Measurements from ENCODE around the gene CFAP97D2. TPM values are rescaled to one million over a fixed set of nuclear protein-coding genes. Genes with fewer than 3 reads are reported as not detected.

Gene CFAP97D2
- total RNA-seq, 1 donor from 2014 or later = not detected

GRCh38 chr13:114134944-114135610 lies 44.0 kb upstream of the CFAP97D2 start:
- Histone ChIP-seq H3K4me3 (no peak overlapping the region), H3K36me3 (no peaks in the 10 kb centered on the region), H3K4me1 (peaks cover 19% of the 10 kb centered on the region), H3K27me3 (no peaks in the 10 kb centered on the region), H3K27ac (no peak overlapping the region), H3K9me3 (no peaks in the 10 kb centered on the region)
- DNase-seq (ENCODE audit: extremely low spot score in 2 of 2) = no peak
- intact Hi-C loops (cut with DNase I) = loop anchor here (5.0 to 10.0 kb wide), 2 partner anchors 70 to 118 kb away; no protein-coding TSS in a partner anchor
- TF ChIP-seq POLR2AphosphoS5 (IDR thresholded peaks at IDR 0.05; ENCODE audit: insufficient read depth in 1 of 2, low read depth in 1 of 2) (no peak), CTCF (IDR thresholded peaks at IDR 0.05) (no peak), POLR2A (IDR thresholded peaks at IDR 0.05) (no peak)

GRCh38 chr13:114135731-114136171 lies 43.3 kb upstream of the CFAP97D2 start:
- intact Hi-C loops (cut with DNase I) = loop anchor here (10.0 kb wide), 1 partner anchor 71 kb away; no protein-coding TSS in a partner anchor
- no peak for TF ChIP-seq CTCF (IDR thresholded peaks at IDR 0.05)
- no peak for TF ChIP-seq POLR2A (IDR thresholded peaks at IDR 0.05)
- no peak for TF ChIP-seq POLR2AphosphoS5 (IDR thresholded peaks at IDR 0.05; ENCODE audit: insufficient read depth in 1 of 2, low read depth in 1 of 2)
- peaks cover 19% of the 10 kb centered on the region for H3K4me1 ChIP-seq
- no peaks in the 10 kb centered on the region for H3K9me3 ChIP-seq
- DNase-seq (ENCODE audit: extremely low spot score in 2 of 2) = no peak
- no peak overlapping the region for H3K27ac ChIP-seq
- H3K36me3 ChIP-seq = no peaks in the 10 kb centered on the region
- H3K27me3 ChIP-seq = no peaks in the 10 kb centered on the region
- H3K4me3 ChIP-seq = no peak overlapping the region

GRCh38 chr13:114136576-114136975 lies 42.5 kb upstream of the CFAP97D2 start:
- intact Hi-C loops (cut with DNase I) = loop anchor here (10.0 kb wide), 1 partner anchor 72 kb away; no protein-coding TSS in a partner anchor
- peaks cover 12% of the 10 kb centered on the region for H3K4me1 ChIP-seq
- TF ChIP-seq POLR2A (IDR thresholded peaks at IDR 0.05) (no peak), CTCF (IDR thresholded peaks at IDR 0.05) (no peak), POLR2AphosphoS5 (IDR thresholded peaks at IDR 0.05; ENCODE audit: insufficient read depth in 1 of 2, low read depth in 1 of 2) (no peak)
- DNase-seq (ENCODE audit: extremely low spot score in 2 of 2) = no peak
- H3K27ac ChIP-seq = no peak overlapping the region
- H3K27me3 ChIP-seq = no peaks in the 10 kb centered on the region
- no peaks in the 10 kb centered on the region for H3K9me3 ChIP-seq
- H3K36me3 ChIP-seq = no peaks in the 10 kb centered on the region
- H3K4me3 ChIP-seq = no peak overlapping the region

GRCh38 chr13:114140131-114140905 lies 38.7 kb upstream of the CFAP97D2 start:
- no peaks in the 10 kb centered on the region for H3K27me3 ChIP-seq
- no peak for TF ChIP-seq CTCF (IDR thresholded peaks at IDR 0.05)
- TF ChIP-seq POLR2AphosphoS5 (IDR thresholded peaks at IDR 0.05; ENCODE audit: insufficient read depth in 1 of 2, low read depth in 1 of 2) = no peak
- TF ChIP-seq POLR2A (IDR thresholded peaks at IDR 0.05) = no peak
- no peak overlapping the region for H3K27ac ChIP-seq
- H3K4me3 ChIP-seq = no peak overlapping the region
- H3K4me1 ChIP-seq = peaks cover 28% of the 10 kb centered on the region
- H3K9me3 ChIP-seq = no peaks in the 10 kb centered on the region
- no peak for DNase-seq (ENCODE audit: extremely low spot score in 2 of 2)
- intact Hi-C loops (cut with DNase I) = no loop called here
- no peaks in the 10 kb centered on the region for H3K36me3 ChIP-seq

GRCh38 chr13:114140906-114141250 lies 38.2 kb upstream of the CFAP97D2 start:
- no peak for DNase-seq (ENCODE audit: extremely low spot score in 2 of 2)
- H3K4me1 ChIP-seq = peaks cover 28% of the 10 kb centered on the region
- intact Hi-C loops (cut with DNase I) = no loop called here
- H3K36me3 ChIP-seq = no peaks in the 10 kb centered on the region
- H3K4me3 ChIP-seq = no peak overlapping the region
- H3K27ac ChIP-seq = no peak overlapping the region
- TF ChIP-seq POLR2AphosphoS5 (IDR thresholded peaks at IDR 0.05; ENCODE audit: insufficient read depth in 1 of 2, low read depth in 1 of 2) = no peak
- TF ChIP-seq POLR2A (IDR thresholded peaks at IDR 0.05) = no peak
- no peak for TF ChIP-seq CTCF (IDR thresholded peaks at IDR 0.05)
- no peaks in the 10 kb centered on the region for H3K27me3 ChIP-seq
- no peaks in the 10 kb centered on the region for H3K9me3 ChIP-seq

Data from vagina (tissue), 2 donors.